Activated CD8-positive, alpha-beta T cell treated with anti-CD3 and anti-CD28 coated beads, Interleukin-2, amount 10 ng/mL, durations not matched to agents 7 days and 5 days (primary cell): ENCODE data around the gene GAGE12E. TPM values are rescaled to one million over a fixed set of nuclear protein-coding genes. Genes with fewer than 3 reads are reported as not detected.
"Not testable (repeated sequence)": the region's sequence is repeated elsewhere in the genome, so short reads cannot be mapped to it uniquely, and the experiment has no call there.

Source experiments
- ATAC-seq: fragments of 150-1000 bp; cut with Tn5 transposase; one replicate; pipeline ENCODE4 v1.10.0; 2021; ENCODE audit warnings: moderate library complexity
- CTCF ChIA-PET: fragments of 350-600 bp; sonication (Branson Sonifier 250); formaldehyde crosslinking; loops from one replicate; lab custom pipeline; 2021; ENCODE audit warnings: antibody characterized with exemption; lab: Charles Lee
- POLR2A ChIA-PET: fragments of 350-600 bp; sonication (Branson Sonifier 250); formaldehyde crosslinking; loops from one replicate; lab custom pipeline; 2021; ENCODE audit warnings: antibody characterized with exemption; lab: Charles Lee
- DNase-seq: peaks from one replicate; pipeline ENCODE4 v3.0.0-alpha.2; 2020
- H3K27ac Mint-ChIP-seq: one replicate; pipeline ENCODE4 v1.8.0; 2021; ENCODE audit warnings: mild to moderate bottlenecking, mixed read lengths
- H3K27me3 Mint-ChIP-seq: one replicate; pipeline ENCODE4 v1.8.0; 2021; ENCODE audit warnings: low read depth, mixed read lengths
- H3K36me3 Mint-ChIP-seq: one replicate; pipeline ENCODE4 v1.8.0; 2021; ENCODE audit warnings: low read depth, mixed read lengths
- H3K4me1 Mint-ChIP-seq: one replicate; pipeline ENCODE4 v1.8.0; 2021; ENCODE audit warnings: low read depth, mixed read lengths
- H3K4me3 Mint-ChIP-seq: one replicate; pipeline ENCODE4 v1.8.0; 2021; ENCODE audit warnings: mild to moderate bottlenecking, mixed read lengths
- H3K9me3 Mint-ChIP-seq: one replicate; pipeline ENCODE4 v1.8.0; 2022; ENCODE audit warnings: mixed read lengths; ENCODE audit not compliant: insufficient read depth
- total RNA-seq, 2 experiments: library from RNA; stranded (reverse); gene quantifications; one replicate each; pipeline ENCODE4 v1.2.3, GENCODE V29; 2021

The GAGE12E gene, protein sequence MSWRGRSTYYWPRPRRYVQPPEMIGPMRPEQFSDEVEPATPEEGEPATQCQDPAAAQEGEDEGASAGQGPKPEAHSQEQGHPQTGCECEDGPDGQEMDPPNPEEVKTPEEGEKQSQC
- not detected for total RNA-seq

DNA sequence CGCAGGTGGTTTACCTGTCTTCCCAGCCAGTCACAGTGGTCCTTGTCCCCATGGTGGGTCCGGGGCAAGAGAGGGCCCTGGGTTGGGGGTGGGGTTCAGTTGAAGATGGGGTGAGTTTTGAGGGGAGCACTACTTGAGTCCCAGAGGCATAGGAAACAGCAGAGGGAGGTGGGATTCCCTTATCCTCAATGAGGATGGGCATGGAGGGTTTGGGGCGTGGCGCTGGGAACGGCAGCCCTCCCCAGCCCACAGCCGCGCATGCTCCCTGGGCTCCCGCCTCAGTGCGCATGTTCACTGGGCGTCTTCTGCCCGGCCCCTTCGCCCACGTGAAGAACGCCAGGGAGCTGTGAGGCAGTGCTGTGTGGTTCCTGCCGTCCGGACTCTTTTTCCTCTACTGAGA is at the start of gene GAGE12E:
Gene GAGE12E (plus strand): TSS at position 301 of the 400 bp plus-strand sequence. CDS start 1,155 bp downstream, outside the sequence.
- H3K4me3 Mint-ChIP-seq, H3K4me1 Mint-ChIP-seq, H3K27me3 Mint-ChIP-seq, DNase-seq, H3K36me3 Mint-ChIP-seq, POLR2A ChIA-PET, H3K27ac Mint-ChIP-seq, ATAC-seq, H3K9me3 Mint-ChIP-seq, CTCF ChIA-PET: not testable (repeated sequence)

- H3K27ac Mint-ChIP-seq, H3K4me3 Mint-ChIP-seq, POLR2A ChIA-PET, DNase-seq, H3K4me1 Mint-ChIP-seq, H3K36me3 Mint-ChIP-seq, H3K9me3 Mint-ChIP-seq, ATAC-seq, CTCF ChIA-PET, H3K27me3 Mint-ChIP-seq: not testable (repeated sequence)
Observed at GRCh38 chrX:49531877-49532276, 19.2 kb upstream of the GAGE12E start, which contains the start of gene GAGE12C. Gene GAGE12C (plus strand): TSS chrX:49532177. CDS start chrX:49533332, 1,155 bp downstream.

DNA sequence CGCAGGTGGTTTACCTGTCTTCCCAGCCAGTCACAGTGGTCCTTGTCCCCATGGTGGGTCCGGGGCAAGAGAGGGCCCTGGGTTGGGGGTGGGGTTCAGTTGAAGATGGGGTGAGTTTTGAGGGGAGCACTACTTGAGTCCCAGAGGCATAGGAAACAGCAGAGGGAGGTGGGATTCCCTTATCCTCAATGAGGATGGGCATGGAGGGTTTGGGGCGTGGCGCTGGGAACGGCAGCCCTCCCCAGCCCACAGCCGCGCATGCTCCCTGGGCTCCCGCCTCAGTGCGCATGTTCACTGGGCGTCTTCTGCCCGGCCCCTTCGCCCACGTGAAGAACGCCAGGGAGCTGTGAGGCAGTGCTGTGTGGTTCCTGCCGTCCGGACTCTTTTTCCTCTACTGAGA is 9.7 kb upstream of the GAGE12E start, which contains the start of gene GAGE12D:
Gene GAGE12D (plus strand): TSS at position 301 of the 400 bp plus-strand sequence. CDS start 1,155 bp downstream, outside the sequence.
- CTCF ChIA-PET: not testable (repeated sequence)

DNA sequence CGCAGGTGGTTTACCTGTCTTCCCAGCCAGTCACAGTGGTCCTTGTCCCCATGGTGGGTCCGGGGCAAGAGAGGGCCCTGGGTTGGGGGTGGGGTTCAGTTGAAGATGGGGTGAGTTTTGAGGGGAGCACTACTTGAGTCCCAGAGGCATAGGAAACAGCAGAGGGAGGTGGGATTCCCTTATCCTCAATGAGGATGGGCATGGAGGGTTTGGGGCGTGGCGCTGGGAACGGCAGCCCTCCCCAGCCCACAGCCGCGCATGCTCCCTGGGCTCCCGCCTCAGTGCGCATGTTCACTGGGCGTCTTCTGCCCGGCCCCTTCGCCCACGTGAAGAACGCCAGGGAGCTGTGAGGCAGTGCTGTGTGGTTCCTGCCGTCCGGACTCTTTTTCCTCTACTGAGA is 9.5 kb downstream of the GAGE12E start, which contains the start of gene GAGE12F:
Gene GAGE12F (plus strand): TSS at position 301 of the 400 bp plus-strand sequence. CDS start 1,155 bp downstream, outside the sequence.
- POLR2A ChIA-PET, H3K36me3 Mint-ChIP-seq, H3K27me3 Mint-ChIP-seq, H3K9me3 Mint-ChIP-seq, CTCF ChIA-PET, H3K4me3 Mint-ChIP-seq, ATAC-seq, DNase-seq, H3K27ac Mint-ChIP-seq, H3K4me1 Mint-ChIP-seq: not testable (repeated sequence)

More for the DNA sequence above, 9.7 kb upstream of the GAGE12E start, which contains the start of gene GAGE12D:
- H3K27me3 Mint-ChIP-seq, H3K4me3 Mint-ChIP-seq, ATAC-seq, POLR2A ChIA-PET, H3K36me3 Mint-ChIP-seq, DNase-seq, H3K4me1 Mint-ChIP-seq, H3K9me3 Mint-ChIP-seq, H3K27ac Mint-ChIP-seq: not testable (repeated sequence)

GRCh38 chrX:49568728-49569127 is 17.6 kb downstream of the GAGE12E start:
- H3K4me1 Mint-ChIP-seq, POLR2A ChIA-PET, H3K4me3 Mint-ChIP-seq, ATAC-seq, H3K27ac Mint-ChIP-seq, CTCF ChIA-PET, H3K9me3 Mint-ChIP-seq, H3K27me3 Mint-ChIP-seq, H3K36me3 Mint-ChIP-seq, DNase-seq: not testable (repeated sequence)

DNA sequence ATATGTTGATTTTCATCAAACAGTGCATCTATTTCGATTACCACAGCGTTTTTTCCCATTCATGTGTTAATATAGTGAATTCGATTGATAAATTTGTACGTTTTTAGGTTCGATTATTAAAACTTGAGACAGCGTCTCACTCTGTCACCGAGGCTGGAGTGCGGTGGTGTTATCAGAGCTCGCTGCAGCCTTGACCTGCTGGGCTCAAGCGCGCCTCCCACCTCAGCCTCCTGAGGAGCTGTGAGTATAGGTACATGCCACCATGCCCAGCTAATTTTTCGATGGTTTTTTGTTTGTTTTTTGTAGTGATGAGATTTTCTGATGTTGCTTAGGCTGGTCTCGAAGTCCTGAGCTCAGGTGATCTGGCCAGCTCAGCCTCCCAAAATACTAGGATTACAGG is 18.1 kb downstream of the GAGE12E start:
- H3K4me3 Mint-ChIP-seq, H3K9me3 Mint-ChIP-seq, H3K36me3 Mint-ChIP-seq, DNase-seq, CTCF ChIA-PET, ATAC-seq, POLR2A ChIA-PET, H3K4me1 Mint-ChIP-seq, H3K27me3 Mint-ChIP-seq, H3K27ac Mint-ChIP-seq: not testable (repeated sequence)

DNA sequence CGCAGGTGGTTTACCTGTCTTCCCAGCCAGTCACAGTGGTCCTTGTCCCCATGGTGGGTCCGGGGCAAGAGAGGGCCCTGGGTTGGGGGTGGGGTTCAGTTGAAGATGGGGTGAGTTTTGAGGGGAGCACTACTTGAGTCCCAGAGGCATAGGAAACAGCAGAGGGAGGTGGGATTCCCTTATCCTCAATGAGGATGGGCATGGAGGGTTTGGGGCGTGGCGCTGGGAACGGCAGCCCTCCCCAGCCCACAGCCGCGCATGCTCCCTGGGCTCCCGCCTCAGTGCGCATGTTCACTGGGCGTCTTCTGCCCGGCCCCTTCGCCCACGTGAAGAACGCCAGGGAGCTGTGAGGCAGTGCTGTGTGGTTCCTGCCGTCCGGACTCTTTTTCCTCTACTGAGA is 19.0 kb downstream of the GAGE12E start, which contains the start of gene GAGE12G:
Gene GAGE12G (plus strand): TSS at position 301 of the 400 bp plus-strand sequence. CDS start 1,155 bp downstream, outside the sequence.
- H3K4me1 Mint-ChIP-seq, ATAC-seq, POLR2A ChIA-PET, H3K4me3 Mint-ChIP-seq, CTCF ChIA-PET, H3K27me3 Mint-ChIP-seq, H3K9me3 Mint-ChIP-seq, DNase-seq, H3K27ac Mint-ChIP-seq, H3K36me3 Mint-ChIP-seq: not testable (repeated sequence)

DNA sequence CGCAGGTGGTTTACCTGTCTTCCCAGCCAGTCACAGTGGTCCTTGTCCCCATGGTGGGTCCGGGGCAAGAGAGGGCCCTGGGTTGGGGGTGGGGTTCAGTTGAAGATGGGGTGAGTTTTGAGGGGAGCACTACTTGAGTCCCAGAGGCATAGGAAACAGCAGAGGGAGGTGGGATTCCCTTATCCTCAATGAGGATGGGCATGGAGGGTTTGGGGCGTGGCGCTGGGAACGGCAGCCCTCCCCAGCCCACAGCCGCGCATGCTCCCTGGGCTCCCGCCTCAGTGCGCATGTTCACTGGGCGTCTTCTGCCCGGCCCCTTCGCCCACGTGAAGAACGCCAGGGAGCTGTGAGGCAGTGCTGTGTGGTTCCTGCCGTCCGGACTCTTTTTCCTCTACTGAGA is 28.6 kb downstream of the GAGE12E start, which contains the start of gene GAGE12H:
Gene GAGE12H (plus strand): TSS at position 301 of the 400 bp plus-strand sequence. CDS start 1,155 bp downstream, outside the sequence.
- CTCF ChIA-PET, H3K4me1 Mint-ChIP-seq, ATAC-seq, POLR2A ChIA-PET, DNase-seq, H3K27ac Mint-ChIP-seq, H3K4me3 Mint-ChIP-seq, H3K27me3 Mint-ChIP-seq, H3K36me3 Mint-ChIP-seq, H3K9me3 Mint-ChIP-seq: not testable (repeated sequence)

GRCh38 chrX:49589196-49589595 is 38.1 kb downstream of the GAGE12E start, which contains the start of gene GAGE2A:
Gene GAGE2A (plus strand): TSS chrX:49589496. CDS start chrX:49590651, 1,155 bp downstream.
- H3K4me3 Mint-ChIP-seq, CTCF ChIA-PET, H3K4me1 Mint-ChIP-seq, POLR2A ChIA-PET, ATAC-seq, H3K9me3 Mint-ChIP-seq, H3K27me3 Mint-ChIP-seq, H3K36me3 Mint-ChIP-seq, DNase-seq, H3K27ac Mint-ChIP-seq: not testable (repeated sequence)

DNA sequence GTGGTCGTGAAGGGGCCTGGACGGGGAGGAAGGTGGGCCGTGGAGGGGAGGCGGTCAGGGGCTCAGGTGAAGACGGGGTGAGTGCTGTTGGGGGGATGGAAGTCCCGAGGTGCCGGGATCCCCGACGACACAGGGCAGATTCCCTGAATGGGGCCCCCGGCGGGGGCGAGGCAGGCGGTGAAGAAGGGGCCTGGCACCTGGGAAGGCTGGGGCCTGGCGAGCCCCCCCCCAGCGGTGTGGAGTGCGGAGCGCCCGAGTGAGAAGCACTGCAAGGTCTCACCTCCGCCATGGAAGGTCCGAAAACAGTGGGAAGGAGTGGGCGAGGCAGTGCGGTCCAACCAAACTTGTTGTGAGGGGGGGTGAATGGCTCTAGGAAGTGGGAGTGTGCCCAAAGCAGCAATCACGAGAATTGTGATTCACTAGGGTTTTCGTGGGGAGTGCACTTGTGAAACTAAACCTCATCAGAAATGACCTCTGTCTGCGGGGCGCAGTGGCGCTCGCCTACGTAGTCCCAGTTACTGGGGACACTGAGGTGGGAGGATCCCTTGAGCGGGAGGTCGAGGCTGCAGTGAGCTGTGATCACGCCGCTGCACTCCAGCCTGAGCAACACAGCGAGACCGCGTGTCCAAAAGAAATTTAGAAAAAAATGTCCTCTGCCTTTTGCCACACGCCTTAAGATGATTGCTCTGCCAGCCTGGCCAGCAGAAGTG is 38.8 kb downstream of the GAGE12E start:
- CTCF ChIA-PET, H3K9me3 Mint-ChIP-seq, H3K27ac Mint-ChIP-seq, H3K4me1 Mint-ChIP-seq, H3K36me3 Mint-ChIP-seq, DNase-seq, H3K27me3 Mint-ChIP-seq, POLR2A ChIA-PET, ATAC-seq, H3K4me3 Mint-ChIP-seq: not testable (repeated sequence)

- H3K27me3 Mint-ChIP-seq, H3K4me3 Mint-ChIP-seq, CTCF ChIA-PET, DNase-seq, ATAC-seq, H3K9me3 Mint-ChIP-seq, H3K4me1 Mint-ChIP-seq, POLR2A ChIA-PET, H3K27ac Mint-ChIP-seq, H3K36me3 Mint-ChIP-seq: not testable (repeated sequence)
Observed at GRCh38 chrX:49590488-49590887, 39.4 kb downstream of the GAGE12E start.

- DNase-seq, CTCF ChIA-PET, POLR2A ChIA-PET, ATAC-seq, H3K4me1 Mint-ChIP-seq, H3K9me3 Mint-ChIP-seq, H3K27me3 Mint-ChIP-seq, H3K36me3 Mint-ChIP-seq, H3K27ac Mint-ChIP-seq, H3K4me3 Mint-ChIP-seq: not testable (repeated sequence)
Observed at GRCh38 chrX:49598720-49599119, 47.6 kb downstream of the GAGE12E start, which contains the start of gene GAGE1. Gene GAGE1 (plus strand): TSS chrX:49599020. CDS start chrX:49600175, 1,155 bp downstream.
